DMS53 (cell line): ENCODE measurements around the gene SYT15.
A peak's percentile ranks its signal among the peaks of the same experiment; 100 is the strongest.

Experiments
- DNase-seq: peaks from one replicate; lab custom pipeline; 2025; lab: John Stamatoyannopoulos, UW

SYT15 gene

DNA sequence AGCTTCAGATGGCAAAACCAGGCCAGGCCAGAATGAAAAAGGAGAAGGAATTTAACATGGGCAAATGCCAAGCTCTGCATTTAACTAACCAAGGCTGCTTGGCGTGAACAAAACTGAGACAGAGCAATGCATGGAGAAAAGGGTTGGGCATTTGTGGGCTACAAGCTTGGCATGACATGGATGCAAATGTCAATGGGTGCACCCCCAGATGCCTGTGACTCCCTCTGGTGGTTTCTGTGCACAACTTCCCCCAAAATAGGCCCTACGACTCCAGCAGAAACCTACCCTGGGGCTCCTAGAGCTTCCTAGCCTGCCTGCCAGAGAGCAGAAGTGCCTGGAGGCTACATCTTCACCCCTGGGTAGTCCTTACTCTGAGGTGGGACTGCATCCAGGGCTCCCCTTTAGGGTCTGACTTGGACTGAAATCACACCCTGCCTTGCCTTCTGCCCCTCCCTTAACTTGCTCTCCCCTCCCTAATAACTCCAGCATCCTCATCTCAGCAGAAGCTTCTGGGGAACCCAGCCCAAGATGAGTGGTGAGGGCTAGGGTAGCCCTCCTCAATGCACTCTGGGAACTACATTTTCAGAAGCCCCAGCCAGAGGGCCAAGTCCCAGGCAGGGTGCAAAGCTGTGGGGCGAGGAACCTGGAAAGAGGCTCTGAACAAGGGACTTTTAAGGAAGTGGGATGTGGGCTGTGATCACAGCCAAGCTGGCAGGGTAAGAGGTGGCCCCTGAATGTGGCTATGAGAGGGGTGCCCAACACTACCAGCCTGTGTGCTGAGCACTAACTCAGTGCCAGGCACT, 33.7 kb upstream of the SYT15 start:
- peak; percentile 42 for DNase-seq

DNA sequence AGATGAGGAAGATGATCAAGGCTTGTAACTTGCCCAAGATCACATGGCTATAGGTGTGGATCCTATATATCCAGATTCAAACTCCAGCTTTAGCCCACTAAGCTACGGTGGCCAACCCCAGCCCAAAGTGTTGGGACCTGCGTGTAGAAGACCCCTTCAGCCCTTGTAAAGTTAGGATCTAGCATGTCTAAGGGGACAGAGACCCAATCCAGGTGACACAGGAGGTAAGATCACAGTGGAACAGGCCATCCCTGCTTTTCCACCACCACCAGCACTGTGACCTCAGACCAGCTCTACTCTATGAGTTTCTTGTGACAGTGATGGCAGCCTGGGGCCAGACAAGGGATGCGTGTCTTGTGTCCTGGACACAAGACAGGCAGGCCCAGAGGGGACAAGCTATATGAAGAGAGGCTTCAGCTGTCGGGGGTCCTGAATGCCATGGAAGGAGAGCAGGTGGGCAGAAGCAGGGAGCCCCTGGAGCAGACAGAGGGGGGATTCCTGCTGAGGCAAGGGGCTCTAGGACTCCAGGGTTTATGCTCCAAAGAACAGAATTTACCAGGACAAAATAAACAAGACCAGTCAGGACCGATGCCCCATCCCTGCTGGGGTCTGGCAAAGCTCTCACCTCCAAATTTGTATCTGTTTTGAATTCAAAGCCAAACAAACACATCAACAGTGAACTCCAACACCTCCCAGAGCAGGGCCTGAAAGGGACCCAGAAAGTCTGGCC, 32.9 kb upstream of the SYT15 start:
- no peak for DNase-seq

DNA sequence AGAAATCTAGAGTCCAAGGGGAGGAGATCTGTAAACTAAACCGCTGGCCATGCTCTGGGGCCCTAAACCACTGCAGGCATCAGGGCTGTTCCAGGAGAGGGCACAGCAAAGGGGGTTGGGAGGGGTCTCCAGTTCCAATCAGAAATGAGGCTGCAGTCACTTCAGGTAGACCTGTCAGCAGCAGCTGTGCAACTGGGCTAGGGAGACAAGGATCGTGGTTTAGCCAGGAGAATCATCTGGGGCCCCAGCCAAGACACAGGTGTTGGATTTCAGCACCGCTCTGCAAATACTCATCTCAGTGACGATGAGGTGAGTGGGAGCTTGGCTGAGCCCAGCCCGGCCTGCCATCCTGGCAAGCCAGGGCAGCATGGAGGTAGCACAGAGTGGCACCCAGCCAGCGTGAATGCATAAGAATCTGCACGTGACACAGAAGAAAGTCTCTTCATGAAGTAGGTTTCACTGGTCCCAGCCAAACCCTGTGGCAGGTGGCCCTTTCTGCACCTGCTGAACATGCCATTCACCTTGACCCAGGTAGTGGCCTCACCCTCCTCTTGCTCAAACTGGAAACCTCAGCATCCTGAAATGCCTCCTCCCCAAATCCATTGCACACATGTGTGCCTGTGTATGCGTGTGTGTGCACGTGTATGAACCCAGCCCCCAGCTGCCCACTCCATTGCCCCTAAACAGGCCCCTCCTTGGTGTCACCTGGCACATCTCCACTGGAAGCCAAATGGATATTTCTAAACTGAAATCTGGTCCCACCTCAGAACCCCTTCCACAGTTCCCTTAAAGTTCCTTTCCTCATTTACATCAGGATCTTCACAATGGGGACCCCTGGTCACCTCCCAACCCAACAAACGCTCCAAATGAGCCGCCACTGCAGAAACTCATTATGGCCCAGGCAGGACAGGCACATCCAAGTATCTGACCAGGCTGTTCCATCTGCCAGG, 32.1 kb upstream of the SYT15 start:
- DNase-seq, result peak; percentile 89

DNA sequence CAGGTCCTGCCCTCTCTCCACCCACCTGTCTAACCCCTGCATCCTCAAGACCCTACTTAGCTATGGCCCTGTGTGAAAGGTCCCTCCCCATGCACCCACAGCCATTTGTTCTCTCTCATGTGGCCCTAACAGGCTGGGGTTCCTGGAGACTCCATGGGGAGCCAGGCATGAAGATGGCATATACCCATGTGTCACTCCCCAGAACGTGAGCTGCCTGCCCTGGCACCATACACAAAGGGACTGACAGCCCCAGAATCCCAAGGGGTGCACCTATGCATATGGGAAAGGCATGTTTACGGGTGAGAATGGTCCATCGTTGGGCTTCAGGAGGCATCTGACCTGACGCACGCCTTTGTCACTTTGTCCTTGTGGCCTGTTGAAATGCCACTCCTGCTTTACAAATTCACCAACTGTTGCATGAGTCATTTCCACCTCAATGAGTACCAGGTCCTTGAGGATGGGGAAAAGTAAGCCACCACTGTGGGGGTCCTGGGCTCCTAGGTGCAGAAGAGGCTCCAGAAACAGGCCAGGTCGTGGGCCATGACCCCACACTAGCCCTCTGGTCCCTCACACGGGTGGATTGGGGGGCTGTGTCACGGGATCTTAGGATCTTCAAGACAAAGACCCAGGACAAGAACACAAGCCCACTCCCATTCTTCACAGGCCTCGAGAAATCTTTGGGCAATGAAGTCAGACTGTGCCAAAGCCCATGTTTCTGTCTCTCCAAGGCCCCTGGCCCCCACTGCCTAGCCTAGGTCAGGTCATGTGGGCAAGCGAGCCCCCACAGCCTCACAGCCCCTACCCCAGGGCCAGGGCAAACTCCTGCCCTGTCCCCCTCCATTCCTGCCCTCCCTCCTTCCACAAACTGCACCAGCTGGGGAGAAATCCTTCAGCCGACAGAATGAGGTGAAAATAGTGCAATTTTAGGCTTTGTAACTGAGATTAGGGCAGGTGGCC, 31.1 kb upstream of the SYT15 start:
- peak; percentile 84 for DNase-seq

DNA sequence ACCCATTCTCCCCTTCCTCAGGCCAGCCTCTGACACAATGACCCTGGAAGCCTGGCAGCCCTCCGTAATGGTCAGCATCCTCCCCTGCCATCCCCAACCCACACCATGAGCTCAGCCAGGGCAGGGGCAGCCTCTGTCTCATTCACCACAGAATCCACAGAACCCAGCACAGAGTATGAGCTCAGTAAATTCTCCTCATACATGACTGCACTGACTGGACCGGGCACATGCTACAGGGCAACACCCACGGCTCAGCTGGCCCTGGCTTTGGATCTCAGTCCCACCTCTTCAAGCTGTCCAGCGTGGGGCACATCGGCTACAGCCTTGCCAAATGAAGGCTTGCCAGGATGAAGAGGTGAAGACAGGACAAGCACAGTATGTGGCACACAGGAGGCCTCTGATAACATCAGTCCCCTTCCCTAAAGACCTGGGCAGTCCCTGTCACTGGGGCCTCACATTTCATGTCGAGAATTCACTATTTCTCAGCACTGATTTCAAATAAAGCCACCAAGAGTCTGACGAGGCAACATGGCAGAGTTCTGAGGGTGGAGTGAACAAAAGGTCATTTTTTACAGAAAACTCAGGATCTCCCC, 30.3 kb upstream of the SYT15 start:
- DNase-seq, result peak; percentile 26

DNA sequence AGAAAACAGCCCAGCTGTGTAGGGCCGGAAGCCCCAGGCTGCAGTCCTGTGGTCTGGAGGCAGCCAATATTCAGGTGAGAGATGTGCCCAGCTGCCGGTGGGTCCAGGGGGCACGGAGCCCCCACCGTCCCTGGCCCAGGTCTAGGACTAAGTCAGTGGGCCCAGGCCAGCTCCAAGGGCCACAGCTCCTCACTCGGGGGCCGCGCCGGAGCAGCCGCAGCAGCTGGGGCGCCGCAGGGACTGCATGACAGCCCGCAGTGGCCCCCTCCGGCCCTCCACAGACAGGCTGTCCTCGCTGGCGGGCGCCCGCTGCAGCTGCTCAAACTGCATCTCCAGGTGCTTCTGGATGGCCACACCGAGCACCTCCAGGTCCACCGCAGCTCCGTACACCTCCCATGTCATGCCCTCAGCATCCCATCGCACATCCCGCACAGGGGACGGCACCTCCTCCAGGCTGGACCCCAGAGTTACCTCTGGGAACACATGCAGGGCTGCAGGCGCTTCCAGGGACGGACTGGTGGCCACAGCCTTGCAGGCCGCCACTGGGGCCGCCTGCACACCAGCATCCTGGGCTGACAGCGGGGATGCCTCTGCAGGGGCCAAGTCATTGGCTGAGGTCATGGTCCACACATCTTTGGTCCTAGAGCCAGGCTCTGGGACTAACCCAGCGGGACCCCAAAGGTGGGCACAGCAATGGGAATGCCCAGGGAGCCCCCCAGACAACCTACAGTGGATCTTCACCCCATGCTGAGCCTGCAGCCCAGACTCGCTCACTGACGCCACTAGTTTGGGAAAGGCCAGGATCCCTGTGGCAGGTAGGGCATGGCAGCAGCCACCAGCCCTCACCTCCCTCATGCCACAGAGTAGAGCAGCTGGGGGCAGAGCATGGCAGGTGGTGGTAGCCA, 29.5 kb upstream of the SYT15 start:
- no peak for DNase-seq

DNA sequence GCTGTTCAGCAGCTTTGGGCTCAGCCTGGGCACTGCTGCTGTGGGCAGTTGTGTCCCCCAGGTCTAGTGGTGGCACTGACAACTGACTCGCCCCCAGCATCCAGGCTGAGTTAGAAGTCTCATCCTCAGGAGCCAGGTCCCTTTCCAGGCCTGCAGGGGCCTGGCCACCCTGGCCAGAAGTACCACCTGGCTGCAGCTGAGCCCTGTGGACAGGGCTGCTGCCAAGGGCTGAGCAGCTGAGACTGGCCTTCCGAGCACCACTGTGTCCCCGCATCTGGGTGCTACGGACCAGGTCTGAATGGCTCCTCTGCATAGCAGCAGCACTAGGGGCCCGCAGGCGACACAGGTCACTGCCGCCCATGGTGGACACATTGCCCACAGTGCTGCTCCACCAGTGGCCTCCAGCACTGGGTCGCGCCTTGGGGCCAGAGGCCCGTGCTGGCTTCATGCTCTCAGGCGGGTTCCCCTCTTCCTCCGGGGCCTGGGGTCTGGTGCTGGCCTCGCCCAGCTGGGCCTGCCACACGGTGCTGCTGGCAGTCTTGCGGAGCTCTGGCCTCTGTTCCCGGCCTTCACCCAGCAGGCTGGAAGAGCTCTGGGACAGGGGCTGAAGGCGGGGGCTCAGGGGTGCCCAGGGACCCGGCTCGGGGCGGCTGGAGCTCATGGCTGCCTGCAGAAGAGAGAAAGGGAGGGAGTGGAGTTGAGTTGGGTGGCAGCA, 28.7 kb upstream of the SYT15 start:
- DNase-seq, result no peak

DNA sequence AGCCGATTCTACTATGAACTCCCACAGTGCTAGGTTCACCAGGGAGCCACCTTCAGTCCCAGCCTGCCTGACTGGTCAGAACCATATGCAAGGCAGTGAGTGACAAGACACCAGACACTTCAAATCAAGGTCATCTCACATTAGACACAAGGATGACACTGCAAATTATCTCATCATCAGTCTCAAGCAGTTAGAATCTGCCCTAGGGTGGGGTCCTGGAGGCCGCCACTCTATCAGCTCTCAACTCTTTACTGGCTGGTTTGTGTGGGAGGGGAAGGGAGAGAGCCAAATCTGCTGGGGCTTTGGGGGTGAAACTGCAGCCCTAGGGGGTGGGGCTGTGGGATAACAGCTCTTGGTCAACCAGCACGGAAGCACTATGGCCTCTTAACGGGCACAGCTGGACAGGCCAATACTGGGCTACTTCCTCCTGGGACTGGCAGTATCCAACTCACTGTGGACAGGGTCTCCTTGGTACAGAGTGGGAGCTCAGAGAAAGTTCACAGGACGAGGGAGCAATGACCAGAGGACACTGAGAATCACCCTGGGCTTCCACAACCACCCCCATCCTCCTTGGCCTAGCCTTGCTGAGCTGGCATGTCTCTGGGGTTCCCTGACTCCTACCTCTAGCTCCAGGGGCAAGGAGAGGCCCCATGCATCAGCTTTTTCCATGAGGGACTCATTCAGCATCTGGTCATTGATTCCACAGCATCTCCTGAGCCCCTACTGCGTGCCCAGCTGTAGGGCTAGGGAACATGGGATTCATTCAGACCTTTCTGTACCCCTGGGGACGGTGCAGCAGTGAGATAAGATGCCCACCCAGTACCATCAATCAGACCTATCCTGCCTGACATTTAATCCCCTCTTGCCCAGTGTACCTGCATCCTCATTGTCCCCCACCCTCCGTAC, 27.9 kb upstream of the SYT15 start:
- DNase-seq, result no peak

DNA sequence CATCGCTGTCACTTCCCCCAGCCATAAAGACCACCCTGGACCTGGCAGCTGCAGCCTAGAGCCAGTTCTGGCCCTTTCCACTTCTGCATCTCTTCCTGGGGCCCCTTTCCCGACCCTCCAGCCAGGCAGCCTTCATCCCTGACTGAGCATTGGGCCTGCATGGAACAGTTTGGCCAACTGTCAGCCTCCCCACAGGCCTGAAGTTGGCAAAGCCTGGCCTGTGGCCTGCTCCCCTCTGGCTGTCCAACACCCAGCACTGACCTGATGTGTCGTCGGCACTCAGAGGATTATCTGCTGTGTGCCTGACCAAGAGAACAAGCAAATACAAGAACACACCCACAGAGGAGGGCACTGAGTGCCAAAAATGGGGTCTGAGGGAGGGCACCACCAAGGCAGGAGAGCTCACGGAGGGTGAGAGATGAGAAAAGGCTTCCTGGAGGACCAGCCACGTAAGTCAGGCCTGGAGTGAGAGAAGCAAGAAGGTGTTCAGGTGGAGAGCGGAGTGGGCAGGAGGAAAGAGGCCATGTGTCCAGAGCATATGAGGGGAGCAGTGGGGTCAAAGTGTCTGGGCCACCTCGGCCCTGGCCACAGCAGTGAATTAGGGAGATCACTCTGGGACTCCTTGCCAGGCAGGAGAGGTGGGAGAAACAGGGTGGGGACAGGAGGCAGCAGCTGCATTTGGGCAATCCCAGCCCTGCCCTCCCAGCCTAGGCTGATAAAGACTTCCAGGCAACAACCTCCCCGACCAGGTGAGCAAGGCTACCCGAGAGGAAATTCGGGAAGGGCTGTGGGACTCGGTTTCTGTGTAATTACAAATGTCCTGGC, 27.0 kb upstream of the SYT15 start:
- no peak for DNase-seq

DNA sequence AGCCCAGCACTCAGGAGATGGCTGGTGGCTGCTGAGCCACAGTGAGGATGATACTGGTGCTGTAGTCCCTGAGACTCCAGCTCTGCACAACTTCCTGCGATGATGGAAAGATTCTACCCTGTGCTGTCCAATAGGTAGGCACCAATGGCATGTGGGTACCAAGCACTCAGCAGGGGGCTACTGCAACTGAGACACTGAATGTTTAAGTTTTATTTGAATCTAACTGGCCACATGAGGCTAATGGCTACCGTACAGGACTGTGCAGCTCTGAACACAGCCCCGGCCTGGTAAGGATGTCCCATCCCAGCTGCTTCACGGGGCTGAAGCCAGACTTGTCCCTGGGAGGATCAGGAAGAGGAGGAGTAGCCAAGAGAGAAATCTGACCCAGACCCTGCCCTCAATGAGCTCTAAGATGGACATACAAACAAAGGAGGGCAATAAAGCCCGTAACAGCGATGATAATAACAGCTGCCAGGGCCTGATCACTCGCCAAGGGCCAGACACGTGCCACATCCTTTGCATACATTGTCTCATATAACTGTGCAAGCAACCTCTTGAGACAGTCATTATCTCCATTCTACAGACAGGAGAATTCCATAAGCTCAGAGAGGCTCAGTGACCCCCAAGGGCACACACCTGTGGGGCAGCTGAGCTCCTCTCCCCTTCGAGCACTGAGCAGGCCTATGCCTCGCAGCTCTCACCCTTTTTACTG, 26.2 kb upstream of the SYT15 start:
- peak; percentile 46 for DNase-seq

DNA sequence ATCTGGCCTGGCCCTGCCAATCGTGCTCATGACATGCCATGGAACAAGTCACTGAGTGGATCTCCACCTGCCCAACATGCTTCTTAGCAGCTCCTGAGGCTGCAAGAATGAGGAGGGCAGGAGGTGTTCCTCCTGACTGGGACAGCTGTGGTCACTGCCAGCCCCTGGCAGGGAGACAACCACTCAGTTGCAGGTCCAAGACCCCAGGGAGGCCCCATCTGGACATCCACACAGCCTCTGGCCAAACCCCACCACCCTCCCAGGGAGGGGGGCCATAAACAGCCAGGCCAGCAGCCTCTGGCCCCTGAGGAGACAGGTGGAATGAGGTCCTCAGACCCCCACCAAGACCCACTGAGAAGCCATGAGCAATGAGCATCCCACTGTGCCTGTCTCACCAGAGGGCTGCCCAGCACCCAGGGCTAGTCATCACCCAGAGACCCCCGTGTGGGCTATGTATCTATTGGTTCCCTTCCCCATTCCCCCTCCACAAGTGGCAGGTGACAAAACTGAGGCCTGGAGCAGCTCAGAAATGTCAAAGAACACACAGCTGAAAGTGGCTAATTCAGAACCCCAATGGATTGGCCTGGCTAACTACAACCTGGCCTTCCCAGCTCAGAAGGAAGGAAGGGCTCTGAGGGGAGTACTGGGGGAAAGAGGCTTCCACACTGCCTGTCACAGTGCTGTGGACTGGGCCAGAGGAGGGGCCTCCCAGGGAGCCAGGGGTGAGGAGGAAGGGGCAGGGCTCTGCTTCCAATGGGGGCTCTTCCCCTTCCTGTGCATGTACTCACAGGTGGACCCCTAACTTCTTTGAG, 25.5 kb upstream of the SYT15 start:
- no peak for DNase-seq

DNA sequence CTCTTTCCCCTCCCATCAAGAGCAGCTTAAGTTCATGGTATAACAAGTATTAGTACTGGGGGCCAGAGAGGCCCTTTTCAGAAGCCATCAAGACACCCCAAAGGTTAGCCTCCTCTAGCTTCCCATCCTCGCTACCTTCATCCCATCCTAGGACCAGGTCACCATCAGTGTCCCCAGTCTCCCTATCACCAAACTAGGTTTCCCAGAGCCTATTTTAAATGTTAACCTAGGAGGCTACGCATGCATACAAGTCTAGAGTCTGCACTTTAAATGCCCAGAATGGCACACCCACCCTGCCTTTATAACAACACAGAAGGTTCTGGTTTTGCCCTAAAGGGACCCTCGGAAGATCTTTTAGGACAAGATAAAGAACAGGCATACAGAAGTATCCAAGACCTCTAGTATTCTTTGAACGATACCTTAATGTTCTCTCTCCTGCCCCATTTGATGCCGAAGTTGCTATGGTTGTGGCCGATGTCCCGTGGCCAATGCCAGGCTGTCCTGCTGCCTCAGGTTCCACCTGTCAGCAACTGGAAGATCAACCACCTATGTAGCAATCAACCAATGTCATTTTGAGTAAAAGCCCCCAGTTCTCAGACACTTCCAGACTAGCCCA, 24.7 kb upstream of the SYT15 start:
- DNase-seq, result no peak

DNA sequence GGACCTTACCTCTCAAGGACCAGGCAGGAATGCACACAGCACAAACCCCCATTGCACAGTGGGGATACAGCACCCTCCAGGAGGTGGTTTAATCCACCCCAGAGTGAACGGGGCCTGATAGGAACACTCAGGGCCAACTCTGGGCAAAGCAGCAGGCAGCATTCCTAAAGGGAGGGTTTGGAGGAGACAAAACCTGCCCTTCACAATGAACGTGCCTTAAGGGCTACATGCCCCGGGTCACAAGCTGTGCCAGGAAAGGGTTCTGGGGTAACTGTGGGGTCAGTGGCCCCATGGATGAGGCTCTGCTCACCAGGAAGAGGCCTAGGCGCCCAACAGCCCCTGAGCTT, 23.6 kb upstream of the SYT15 start:
- DNase-seq, result peak; percentile 54

DNA sequence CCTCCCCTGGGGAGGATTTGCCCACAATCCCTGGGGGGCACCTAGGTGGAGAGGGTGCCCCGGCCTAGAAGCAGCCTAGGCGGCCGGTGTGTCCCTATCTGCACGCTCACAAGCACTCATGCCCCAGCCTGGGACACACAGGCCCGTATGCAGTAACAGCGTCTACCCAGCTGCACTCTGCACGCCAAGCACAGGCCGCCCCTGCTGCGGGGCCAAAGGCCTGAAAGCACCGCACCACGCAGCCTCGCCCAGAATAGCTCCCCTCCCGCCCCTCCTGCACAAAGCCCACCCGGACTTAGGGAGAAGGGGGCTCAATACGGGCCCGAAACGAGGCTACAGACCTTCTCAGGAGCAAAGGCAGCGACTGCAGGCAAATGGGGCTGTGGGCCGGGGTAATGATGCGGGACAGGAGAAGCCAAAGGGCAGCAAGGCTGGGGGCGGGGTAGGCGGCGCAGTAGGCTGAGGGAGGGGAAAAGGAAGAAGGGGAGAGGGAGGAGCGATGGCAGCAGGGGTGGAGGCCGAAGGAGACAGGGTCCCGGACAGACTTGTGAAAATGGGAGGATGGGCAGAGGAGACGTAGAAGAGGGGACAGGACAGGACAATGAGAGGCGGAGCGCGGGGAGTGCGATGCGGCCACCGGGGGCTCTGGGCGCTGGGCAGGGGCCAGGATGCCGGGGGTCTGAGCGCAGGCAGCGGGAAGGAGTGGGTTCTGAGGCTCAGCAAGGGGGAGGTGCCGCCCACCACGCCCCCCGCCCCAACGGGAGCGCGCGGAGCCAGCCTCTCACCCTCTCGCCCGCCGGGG, 23.0 kb upstream of the SYT15 start:
- peak; percentile 78 for DNase-seq
